Peyer's patch (tissue), 4 donors: Measurements from ENCODE around the gene EPHB4. TPM values are rescaled to one million over a fixed set of nuclear protein-coding genes. Genes with fewer than 3 reads are reported as not detected.
"Not testable (repeated sequence)": the region's sequence is repeated elsewhere in the genome, so short reads cannot be mapped to it uniquely, and the experiment has no call there.

ENCODE experiments used
- DNase-seq, 3 donors: peaks; one replicate each; pipeline ENCODE4 v3.0.0-alpha.2; 2017 to 2019
- H3K27ac ChIP-seq, 4 donors: fragments of 200-600 bp; sonication (generic); one replicate each; pipeline ENCODE4 v1.5.1; 2016 to 2019
- H3K27me3 ChIP-seq, 2 donors: fragments of 200-600 bp; sonication (generic); one replicate each; pipeline ENCODE4 v1.5.1; 2019
- H3K36me3 ChIP-seq, 3 donors: fragments of 200-600 bp; sonication (generic); one replicate each; pipeline ENCODE4 v1.5.1; 2016 to 2019
- H3K4me1 ChIP-seq, 4 donors: fragments of 200-600 bp; sonication (generic); one replicate each; pipeline ENCODE4 v1.5.1; 2016 to 2019
- H3K4me3 ChIP-seq, 4 donors: fragments of 200-600 bp; sonication (generic); 1 replicate in 3 of 4; 2 replicates in 1 of 4; pipeline ENCODE4 v1.5.1; 2016 to 2019; ENCODE audit warnings: mild to moderate bottlenecking in 1 of 4
- H3K9me3 ChIP-seq, 4 donors: fragments of 200-600 bp; sonication (generic); one replicate each; pipeline ENCODE4 v1.5.1; 2016 to 2019; ENCODE audit warnings: mild to moderate bottlenecking in 1 of 4
- CTCF ChIP-seq, 6 experiments: fragments of 450-650 bp in 4 of 6; fragments of 200-600 bp in 2 of 6; sonication (generic) in 1 of 6; IDR thresholded peaks; one replicate each; pipeline ENCODE4 v1.5.1; 2017 to 2019; ENCODE audit warnings: antibody characterized with exemption in 6 of 6, mild to moderate bottlenecking in 3 of 6, moderate library complexity in 1 of 6
- POLR2A ChIP-seq, 2 donors: fragments of 450-650 bp; IDR thresholded peaks; one replicate each; pipeline ENCODE4 v1.5.1; 2017; ENCODE audit warnings: antibody characterized with exemption in 2 of 2, mild to moderate bottlenecking in 2 of 2, moderate library complexity in 2 of 2
- total RNA-seq, 4 donors: library from RNA; depleted of rRNA; stranded (reverse); fragments of >200 nt; gene quantifications; one replicate each; pipeline ENCODE4 v1.1.0, GENCODE V29; 2016

The EPHB4 gene
- total RNA-seq, 4 donors from 2014 or later, result 10.3 to 48.7 (median 31.7) TPM

DNA sequence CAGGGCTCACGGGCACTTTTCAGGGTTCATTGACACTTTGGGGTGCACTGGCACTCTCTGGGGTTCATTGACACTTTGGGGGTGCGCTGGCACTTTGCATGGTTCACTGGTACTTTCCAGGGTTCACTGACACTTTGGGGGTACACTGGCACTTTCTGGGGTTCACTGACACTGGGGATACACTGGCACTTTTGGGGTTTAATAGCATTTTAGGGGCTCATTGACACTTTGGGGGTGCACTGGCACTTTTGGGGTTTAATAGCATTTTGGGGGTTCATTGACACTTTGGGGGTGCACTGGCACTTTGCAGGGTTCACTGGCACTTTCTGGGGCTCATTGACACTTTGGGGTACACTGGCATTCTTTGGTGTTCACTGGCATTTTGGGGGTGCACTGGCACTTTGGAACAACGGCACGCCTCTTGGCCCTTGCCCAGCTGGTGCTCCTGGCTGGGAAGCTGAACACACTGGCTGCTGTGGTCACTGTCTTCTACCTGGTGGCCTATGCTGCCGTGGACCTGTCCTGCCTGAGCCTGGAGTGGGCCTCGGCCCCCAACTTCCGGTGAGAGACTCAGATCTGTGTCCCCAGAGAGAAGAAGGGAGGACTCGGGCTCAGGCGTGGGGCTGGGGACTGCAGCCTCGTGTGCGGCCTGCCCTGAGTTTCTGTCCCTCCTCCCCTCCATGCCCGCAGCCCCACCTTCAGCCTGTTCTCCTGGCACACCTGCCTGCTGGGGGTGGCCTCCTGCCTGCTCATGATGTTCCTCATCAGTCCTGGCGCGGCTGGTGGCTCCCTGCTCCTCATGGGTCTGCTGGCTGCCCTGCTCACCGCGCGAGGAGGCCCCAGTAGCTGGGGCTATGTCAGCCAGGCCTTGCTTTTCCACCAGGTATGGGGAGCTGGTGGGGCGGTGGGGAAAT lies 33.6 kb upstream of the EPHB4 start:
- Histone ChIP-seq H3K36me3 (peaks cover 0 to 22% (median 0%) of the 10 kb centered on the region in 3 donors), H3K4me3 (no peak overlapping the region)
- no peak for TF ChIP-seq CTCF (IDR thresholded peaks at IDR 0.05)

GRCh38 chr7:100859856-100860255 lies 32.5 kb upstream of the EPHB4 start:
- no peak for DNase-seq
- H3K27ac ChIP-seq, result no peak overlapping the region
- H3K9me3 ChIP-seq, result no peaks in the 10 kb centered on the region
- TF ChIP-seq POLR2A (IDR thresholded peaks at IDR 0.05) (no peak), CTCF (IDR thresholded peaks at IDR 0.05) (no peak)
- H3K36me3 ChIP-seq, result peaks cover 0 to 30% (median 0%) of the 10 kb centered on the region in 3 donors
- peaks cover 0 to 11% (median 0%) of the 10 kb centered on the region in 4 donors for H3K4me1 ChIP-seq
- H3K27me3 ChIP-seq, result no peaks in the 10 kb centered on the region
- no peak overlapping the region for H3K4me3 ChIP-seq

More for the DNA sequence above, 33.6 kb upstream of the EPHB4 start:
- H3K27ac ChIP-seq, result no peak overlapping the region
- no peaks in the 10 kb centered on the region for H3K27me3 ChIP-seq
- peaks cover 0 to 18% (median 0%) of the 10 kb centered on the region in 4 donors for H3K4me1 ChIP-seq
- no peaks in the 10 kb centered on the region for H3K9me3 ChIP-seq
- DNase-seq, result no peak

GRCh38 chr7:100856871-100857282 lies 29.6 kb upstream of the EPHB4 start:
- Histone ChIP-seq H3K9me3 (no peaks in the 10 kb centered on the region), H3K36me3 (peaks cover 0 to 30% (median 0%) of the 10 kb centered on the region in 3 donors), H3K27me3 (no peaks in the 10 kb centered on the region), H3K27ac (no peak overlapping the region), H3K4me3 (no peak overlapping the region), H3K4me1 (peaks cover 0 to 7% (median 0%) of the 10 kb centered on the region in 4 donors)
- DNase-seq, result no peak
- TF ChIP-seq POLR2A (IDR thresholded peaks at IDR 0.05), result no peak
- no peak for TF ChIP-seq CTCF (IDR thresholded peaks at IDR 0.05)

- DNase-seq, result no peak
- TF ChIP-seq POLR2A (IDR thresholded peaks at IDR 0.05) (no peak), CTCF (IDR thresholded peaks at IDR 0.05) (no peak)
- peaks cover 0 to 18% (median 0%) of the 10 kb centered on the region in 3 donors for H3K36me3 ChIP-seq
Observed at GRCh38 chr7:100855515-100855914, 28.2 kb upstream of the EPHB4 start.

GRCh38 chr7:100854899-100855298 lies 27.6 kb upstream of the EPHB4 start:
- not testable (repeated sequence) for H3K27me3 ChIP-seq, DNase-seq, H3K27ac ChIP-seq, H3K4me3 ChIP-seq, H3K9me3 ChIP-seq
- Histone ChIP-seq H3K4me1 (peaks cover 0 to 11% (median 0%) of the 10 kb centered on the region in 4 donors), H3K36me3 (peaks cover 0 to 12% (median 0%) of the 10 kb centered on the region in 3 donors)

More at GRCh38 chr7:100855515-100855914, 28.2 kb upstream of the EPHB4 start:
- no peaks in the 10 kb centered on the region for H3K27me3 ChIP-seq
- H3K27ac ChIP-seq, result no peak overlapping the region
- H3K9me3 ChIP-seq, result no peaks in the 10 kb centered on the region
- peaks cover 0 to 11% (median 0%) of the 10 kb centered on the region in 4 donors for H3K4me1 ChIP-seq
- no peak overlapping the region for H3K4me3 ChIP-seq
